Mesothelial cell of epicardium (in vitro differentiated cells): ENCODE measurements around the gene HCST. TPM values are rescaled to one million over a fixed set of nuclear protein-coding genes. Genes with fewer than 3 reads are reported as not detected.

Source experiments
- DNase-seq, 2 experiments: peaks; one replicate each; pipeline ENCODE4 v3.0.0; 2021; ENCODE audit warnings: low spot score in 2 of 2; ENCODE audit not compliant: unreplicated experiment in 2 of 2
- H3K27ac Mint-ChIP-seq: 2 replicates; pipeline ENCODE4 v1.8.0; 2021; ENCODE audit warnings: mixed read lengths
- H3K27me3 Mint-ChIP-seq: 2 replicates; pipeline ENCODE4 v1.8.0; 2021; ENCODE audit warnings: low read depth, mixed read lengths
- H3K36me3 Mint-ChIP-seq: 2 replicates; pipeline ENCODE4 v1.8.0; 2021; ENCODE audit warnings: mixed read lengths
- H3K4me1 Mint-ChIP-seq: 2 replicates; pipeline ENCODE4 v1.8.0; 2021; ENCODE audit warnings: mixed read lengths
- H3K4me3 Mint-ChIP-seq: 2 replicates; pipeline ENCODE4 v1.8.0; 2021; ENCODE audit warnings: mild to moderate bottlenecking, moderate library complexity, mixed read lengths
- H3K9me3 Mint-ChIP-seq: 2 replicates; pipeline ENCODE4 v1.8.0; 2021; ENCODE audit warnings: mixed read lengths
- total RNA-seq: library from RNA; stranded (reverse); gene quantifications from 3 replicates; pipeline ENCODE4 v1.2.1, GENCODE V29; 2021
- TF ChIP-seq, protein P1 (sequence below): fragments of 200-600 bp; sonication (generic); IDR thresholded peaks from one replicate; pipeline ENCODE4 v1.5.0; 2021; ENCODE audit warnings: antibody characterized with exemption; ENCODE audit not compliant: unreplicated experiment

Gene HCST
- total RNA-seq, 1 donor from 2014 or later = 0.92 TPM

- Mint-ChIP-seq H3K27ac (no peak overlapping the region), H3K4me1 (peaks cover 16% of the 10 kb centered on the region), H3K4me3 (no peak overlapping the region), H3K36me3 (peaks cover 16% of the 10 kb centered on the region), H3K27me3 (peaks cover 34% of the 10 kb centered on the region), H3K9me3 (no peaks in the 10 kb centered on the region)
- DNase-seq = no peak
- TF ChIP-seq, protein P1, sequence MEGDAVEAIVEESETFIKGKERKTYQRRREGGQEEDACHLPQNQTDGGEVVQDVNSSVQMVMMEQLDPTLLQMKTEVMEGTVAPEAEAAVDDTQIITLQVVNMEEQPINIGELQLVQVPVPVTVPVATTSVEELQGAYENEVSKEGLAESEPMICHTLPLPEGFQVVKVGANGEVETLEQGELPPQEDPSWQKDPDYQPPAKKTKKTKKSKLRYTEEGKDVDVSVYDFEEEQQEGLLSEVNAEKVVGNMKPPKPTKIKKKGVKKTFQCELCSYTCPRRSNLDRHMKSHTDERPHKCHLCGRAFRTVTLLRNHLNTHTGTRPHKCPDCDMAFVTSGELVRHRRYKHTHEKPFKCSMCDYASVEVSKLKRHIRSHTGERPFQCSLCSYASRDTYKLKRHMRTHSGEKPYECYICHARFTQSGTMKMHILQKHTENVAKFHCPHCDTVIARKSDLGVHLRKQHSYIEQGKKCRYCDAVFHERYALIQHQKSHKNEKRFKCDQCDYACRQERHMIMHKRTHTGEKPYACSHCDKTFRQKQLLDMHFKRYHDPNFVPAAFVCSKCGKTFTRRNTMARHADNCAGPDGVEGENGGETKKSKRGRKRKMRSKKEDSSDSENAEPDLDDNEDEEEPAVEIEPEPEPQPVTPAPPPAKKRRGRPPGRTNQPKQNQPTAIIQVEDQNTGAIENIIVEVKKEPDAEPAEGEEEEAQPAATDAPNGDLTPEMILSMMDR = no peak
Observed at GRCh38 chr19:35872180-35872579, 30.1 kb upstream of the HCST start.

GRCh38 chr19:35874392-35874930 lies 27.9 kb upstream of the HCST start:
- Mint-ChIP-seq H3K27me3 (peaks cover 26% of the 10 kb centered on the region), H3K4me1 (peaks cover 7% of the 10 kb centered on the region), H3K36me3 (peaks cover 19% of the 10 kb centered on the region), H3K9me3 (no peaks in the 10 kb centered on the region), H3K27ac (no peak overlapping the region), H3K4me3 (no peak overlapping the region)
- DNase-seq = no peak
- TF ChIP-seq, protein P1 = no peak

- Mint-ChIP-seq H3K36me3 (peaks cover 14% of the 10 kb centered on the region), H3K27ac (no peak overlapping the region), H3K4me3 (no peak overlapping the region), H3K9me3 (no peaks in the 10 kb centered on the region), H3K27me3 (peaks cover 22% of the 10 kb centered on the region), H3K4me1 (peaks cover 4% of the 10 kb centered on the region)
- TF ChIP-seq, protein P1 = no peak
- no peak for DNase-seq
Observed at GRCh38 chr19:35879068-35879467, 23.3 kb upstream of the HCST start.

DNA sequence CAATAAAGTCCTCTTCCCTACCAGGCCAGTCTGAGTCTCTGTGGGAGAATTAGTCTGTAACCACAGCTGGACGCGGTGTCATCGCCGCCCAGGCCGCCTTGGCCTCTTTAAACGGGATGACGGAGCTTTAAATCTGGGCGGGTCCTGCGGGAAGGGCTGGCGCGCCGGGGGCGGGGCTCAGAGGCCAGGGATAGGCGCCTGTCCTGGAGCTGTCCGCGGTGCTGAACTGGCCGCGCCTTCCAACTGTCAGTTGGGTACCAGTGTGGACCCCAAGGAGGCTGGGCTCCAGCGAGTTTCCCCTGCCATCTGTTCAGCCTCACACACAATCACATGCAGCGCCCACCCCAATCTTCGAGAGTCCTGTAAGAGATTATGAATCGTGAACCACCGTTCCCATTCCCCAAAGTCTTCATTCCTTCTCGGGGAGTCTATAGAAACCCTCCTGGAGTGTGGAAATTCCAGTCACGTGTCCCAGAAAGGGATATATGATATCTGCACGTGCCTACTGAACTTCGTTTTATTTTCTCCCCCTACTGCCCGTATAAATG lies 22.5 kb upstream of the HCST start:
- Mint-ChIP-seq H3K4me1 (peaks cover 4% of the 10 kb centered on the region), H3K9me3 (no peaks in the 10 kb centered on the region), H3K27ac (no peak overlapping the region), H3K36me3 (peaks cover 13% of the 10 kb centered on the region), H3K4me3 (no peak overlapping the region), H3K27me3 (peaks cover 22% of the 10 kb centered on the region)
- DNase-seq = peak; percentile 84 to 90
- TF ChIP-seq, protein P1 = no peak

GRCh38 chr19:35882114-35882832 lies 20.1 kb upstream of the HCST start:
- Mint-ChIP-seq H3K4me3 (no peak overlapping the region), H3K36me3 (peaks cover 11% of the 10 kb centered on the region), H3K4me1 (peaks cover 4% of the 10 kb centered on the region), H3K9me3 (no peaks in the 10 kb centered on the region), H3K27ac (no peak overlapping the region), H3K27me3 (peaks cover 15% of the 10 kb centered on the region)
- TF ChIP-seq, protein P1 = peak; percentile 24
- DNase-seq = no peak
